SH-SY5Y (cell line): Measurements from ENCODE around the gene NKAIN2.

Experiments used
- GATA2 ChIP-seq: IDR thresholded peaks from 2 replicates; pipeline ENCODE4 v1.6.1; 2011; ENCODE audit warnings: mild to moderate bottlenecking, low read depth, low read length
- GATA3 ChIP-seq: IDR thresholded peaks from 2 replicates; pipeline ENCODE4 v1.6.1; 2011; ENCODE audit warnings: low read depth, mild to moderate bottlenecking, low read length, moderate library complexity

Gene NKAIN2

GRCh38 chr6:123953920-123954319 lies 150.3 kb downstream of the NKAIN2 start:
- TF ChIP-seq GATA2: no peak
- no peak for TF ChIP-seq GATA3

DNA sequence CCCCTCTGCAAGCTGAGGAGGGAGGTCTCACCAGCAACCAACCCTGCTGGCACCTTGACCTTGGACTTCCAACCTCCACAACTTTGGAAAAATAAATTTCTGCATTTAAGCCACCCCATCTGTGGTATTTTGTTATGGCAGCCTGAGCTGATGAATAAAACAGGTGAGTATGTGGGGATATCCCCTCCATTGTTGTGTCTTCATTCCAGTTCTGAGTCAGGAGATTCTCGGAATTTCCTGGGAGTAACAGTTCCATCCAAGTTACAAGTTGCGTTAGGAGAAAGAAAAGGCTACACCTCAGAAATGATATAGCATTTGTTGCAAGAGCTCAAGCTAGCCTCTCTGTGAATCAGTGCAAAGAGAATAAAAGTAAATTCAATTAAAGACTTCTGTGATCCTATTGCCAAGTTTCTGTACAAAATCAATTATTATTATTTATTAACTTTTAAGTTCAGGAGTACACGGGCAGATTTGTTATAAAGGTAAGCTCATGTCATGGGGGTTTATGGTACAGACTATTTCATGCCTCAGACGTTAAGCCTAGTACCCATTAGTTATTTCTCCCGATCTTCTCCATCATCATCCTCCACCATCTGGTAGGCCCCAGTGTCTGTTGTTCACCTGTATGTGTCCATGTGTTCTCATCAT lies 153.0 kb downstream of the NKAIN2 start:
- TF ChIP-seq GATA3 (no peak), GATA2 (no peak)

DNA sequence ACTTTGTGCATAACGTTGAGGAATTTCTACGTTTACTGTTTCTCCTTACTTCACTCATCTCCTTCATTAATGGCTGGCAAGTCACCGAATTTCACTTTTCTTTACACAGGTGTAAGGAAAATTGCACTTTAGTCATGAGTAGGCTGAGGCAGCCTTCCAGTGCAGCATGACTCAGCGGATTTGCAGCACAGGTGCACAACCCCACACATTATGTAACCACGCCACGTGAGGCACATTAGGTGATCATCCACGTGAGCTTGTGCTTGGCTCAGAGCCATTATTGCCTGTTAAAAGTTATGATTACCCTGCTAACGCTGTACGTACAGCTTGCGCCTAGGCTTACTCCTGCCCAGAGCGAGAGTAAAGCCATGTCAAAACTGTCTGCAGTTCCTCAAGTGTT lies 158.8 kb downstream of the NKAIN2 start:
- TF ChIP-seq GATA3: no peak

GRCh38 chr6:123965894-123966293 lies 162.2 kb downstream of the NKAIN2 start:
- no peak for TF ChIP-seq GATA3
- TF ChIP-seq GATA2: no peak

GRCh38 chr6:123966618-123967017 lies 163.0 kb downstream of the NKAIN2 start:
- TF ChIP-seq GATA2: no peak
- TF ChIP-seq GATA3: no peak

GRCh38 chr6:123967905-123968304 lies 164.2 kb downstream of the NKAIN2 start:
- TF ChIP-seq GATA3 (no peak), GATA2 (no peak)

- no peak for TF ChIP-seq GATA2
- TF ChIP-seq GATA3: no peak
Observed at GRCh38 chr6:123972600-123973294, 169.1 kb downstream of the NKAIN2 start.

DNA sequence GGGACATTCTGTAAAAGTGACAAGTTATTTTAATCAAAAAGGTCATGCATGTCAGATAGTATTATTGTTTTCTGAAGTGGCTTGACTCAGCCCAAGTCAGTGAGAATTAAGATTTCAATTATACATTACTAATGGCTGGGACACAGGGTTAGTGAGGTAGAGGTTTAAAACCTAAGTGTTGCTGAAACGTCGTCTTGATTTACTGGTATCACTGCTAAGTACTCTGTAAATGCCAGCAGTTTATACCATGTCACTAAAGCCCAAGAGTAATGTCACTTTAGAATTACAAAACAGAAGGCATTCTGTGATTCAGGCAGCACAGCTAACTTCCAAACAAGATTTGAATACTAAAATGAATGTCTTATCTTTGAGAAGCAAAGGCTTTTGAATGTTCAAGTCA lies 176.6 kb downstream of the NKAIN2 start:
- TF ChIP-seq GATA3: no peak
- TF ChIP-seq GATA2: no peak

DNA sequence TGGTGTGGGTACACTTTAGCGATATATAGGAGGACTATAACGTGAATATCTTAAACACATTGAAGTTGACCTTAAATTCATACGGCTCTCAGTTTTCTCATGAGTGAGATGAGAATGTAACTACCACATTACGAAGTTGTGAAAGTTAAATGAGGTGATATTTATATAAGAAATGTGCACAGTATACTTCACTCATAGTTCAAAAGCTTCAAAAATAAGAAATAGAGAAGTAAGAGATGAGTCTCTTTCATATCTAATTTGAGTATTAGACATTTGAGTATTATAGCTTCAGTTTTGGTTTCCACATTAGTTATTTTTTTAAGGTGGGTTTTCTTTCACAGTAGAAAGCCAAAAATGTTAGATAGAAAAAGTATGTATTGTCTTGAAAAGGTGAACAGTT lies 183.3 kb downstream of the NKAIN2 start:
- TF ChIP-seq GATA3 (no peak), GATA2 (no peak)

DNA sequence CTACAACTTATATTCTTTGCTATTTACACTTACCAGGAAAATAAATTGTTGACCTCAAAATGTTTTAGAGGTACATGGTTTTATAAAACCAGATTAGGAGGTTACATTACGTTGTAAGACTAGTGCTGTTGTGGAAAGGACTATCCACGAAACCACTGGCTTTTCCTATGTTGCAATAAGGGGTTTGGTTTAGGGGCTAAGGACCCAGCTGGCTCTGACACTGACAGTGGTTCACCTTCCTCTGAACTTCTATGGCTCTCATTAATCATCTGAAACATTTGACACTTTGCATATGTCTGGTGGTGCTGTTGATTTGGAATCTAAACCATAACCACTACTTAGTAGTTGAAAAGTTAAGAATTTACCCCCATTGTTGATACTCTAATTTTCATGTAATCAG lies 186.7 kb downstream of the NKAIN2 start:
- TF ChIP-seq GATA3 (no peak), GATA2 (no peak)

DNA sequence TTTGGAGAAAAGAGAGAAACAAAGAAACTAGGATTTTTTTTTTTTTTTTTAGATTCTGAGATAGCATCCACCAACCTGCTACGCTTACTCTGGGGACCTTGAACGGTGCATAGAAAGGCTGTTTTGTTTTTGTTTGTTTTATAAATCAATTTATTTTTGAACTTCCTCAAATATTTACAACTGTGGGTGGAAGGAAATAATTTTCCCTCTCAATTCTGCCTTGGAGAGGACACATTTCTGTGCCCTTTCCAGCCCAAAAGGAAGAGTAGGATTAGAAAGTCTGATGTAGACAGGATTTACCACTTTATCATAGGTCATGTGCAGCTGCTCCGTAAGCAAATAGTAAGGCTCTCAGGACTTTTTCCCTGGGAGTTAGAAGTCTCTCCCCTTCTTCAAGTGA lies 190.5 kb downstream of the NKAIN2 start:
- TF ChIP-seq GATA3 (no peak), GATA2 (no peak)

DNA sequence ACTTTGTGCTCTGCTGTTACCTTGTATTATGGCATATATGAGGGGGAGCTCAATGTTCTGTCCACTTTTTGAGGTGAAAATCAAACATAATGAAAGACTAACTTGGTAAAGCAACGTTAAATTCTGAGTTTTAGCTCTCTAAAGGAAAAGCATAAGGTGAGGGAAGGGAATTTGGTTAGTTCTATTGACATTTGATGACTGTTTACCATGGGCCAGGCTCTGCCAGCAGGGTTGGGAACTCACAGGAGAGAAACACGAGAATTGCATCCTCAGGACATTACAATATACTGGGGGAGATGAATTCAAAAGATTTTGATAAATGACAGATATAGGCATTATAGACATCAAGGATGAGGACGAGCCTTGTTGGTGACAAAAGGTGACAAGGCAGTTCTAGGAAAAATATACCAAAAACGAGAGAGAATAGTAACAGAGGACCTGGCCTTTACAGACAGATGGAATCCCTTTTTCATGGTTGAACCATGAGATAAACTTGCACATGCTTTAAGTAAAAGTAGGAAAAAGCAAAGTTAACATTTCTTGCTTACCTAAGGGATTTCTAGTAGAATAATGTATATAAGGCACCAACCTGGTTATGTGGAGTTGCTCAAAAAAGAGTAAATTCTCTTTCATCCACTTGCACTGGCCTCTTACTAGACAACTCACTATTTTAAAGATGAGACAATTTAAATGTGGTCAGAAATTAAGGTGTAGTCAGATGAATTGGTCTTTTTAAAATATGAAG lies 191.4 kb downstream of the NKAIN2 start:
- TF ChIP-seq GATA3 (no peak), GATA2 (no peak)

DNA sequence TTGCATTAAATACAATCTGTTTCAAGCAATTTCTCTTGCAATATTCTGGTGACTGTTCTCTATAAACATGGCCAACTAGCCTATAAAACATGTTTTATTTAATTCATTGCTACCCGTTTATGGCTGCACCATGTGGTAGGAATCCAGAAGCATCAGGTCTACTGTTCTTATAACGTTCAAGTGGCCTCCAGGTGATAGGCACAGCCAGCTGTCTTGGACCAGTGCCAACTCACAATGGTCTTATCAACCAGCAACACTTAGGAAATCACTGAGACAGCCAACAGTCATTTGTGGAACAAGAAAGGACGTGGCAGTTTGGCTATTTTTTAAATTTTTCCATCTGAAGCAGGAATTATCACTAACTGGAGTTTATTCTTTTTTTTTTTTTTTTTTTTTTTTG lies 193.6 kb downstream of the NKAIN2 start:
- no peak for TF ChIP-seq GATA3
- TF ChIP-seq GATA2: no peak

GRCh38 chr6:124002377-124003081 lies 198.9 kb downstream of the NKAIN2 start:
- TF ChIP-seq GATA3: no peak
- no peak for TF ChIP-seq GATA2
